Adrenal gland (tissue), 5 donors: ENCODE results near the gene DSC2.

ENCODE experiments used
- POLR2A ChIP-seq, 2 donors: fragments of 450-650 bp; IDR thresholded peaks; one replicate each; pipeline ENCODE4 v1.6.1; 2017; ENCODE audit warnings: antibody characterized with exemption in 2 of 2, mild to moderate bottlenecking in 2 of 2, moderate library complexity in 1 of 2
- TF ChIP-seq, protein P1 (sequence below), 6 experiments: fragments of 450-650 bp in 4 of 6; fragments of 200-600 bp in 2 of 6; sonication (generic) in 1 of 6; IDR thresholded peaks; 1 replicate in 5 of 6; 2 replicates in 1 of 6; pipeline versions ENCODE4 v1.5.1 to v1.8.0; 2016 to 2021; ENCODE audit warnings: antibody characterized with exemption in 6 of 6, mild to moderate bottlenecking in 2 of 6, moderate library complexity in 1 of 6
- donor health status: DM: no; HTN: no; CAD: no.

GRCh38 chr18:31120594-31120993 is 18.4 kb upstream of the DSC2 start:
- TF ChIP-seq POLR2A (IDR thresholded peaks at IDR 0.05) = no peak
- TF ChIP-seq, protein P1, sequence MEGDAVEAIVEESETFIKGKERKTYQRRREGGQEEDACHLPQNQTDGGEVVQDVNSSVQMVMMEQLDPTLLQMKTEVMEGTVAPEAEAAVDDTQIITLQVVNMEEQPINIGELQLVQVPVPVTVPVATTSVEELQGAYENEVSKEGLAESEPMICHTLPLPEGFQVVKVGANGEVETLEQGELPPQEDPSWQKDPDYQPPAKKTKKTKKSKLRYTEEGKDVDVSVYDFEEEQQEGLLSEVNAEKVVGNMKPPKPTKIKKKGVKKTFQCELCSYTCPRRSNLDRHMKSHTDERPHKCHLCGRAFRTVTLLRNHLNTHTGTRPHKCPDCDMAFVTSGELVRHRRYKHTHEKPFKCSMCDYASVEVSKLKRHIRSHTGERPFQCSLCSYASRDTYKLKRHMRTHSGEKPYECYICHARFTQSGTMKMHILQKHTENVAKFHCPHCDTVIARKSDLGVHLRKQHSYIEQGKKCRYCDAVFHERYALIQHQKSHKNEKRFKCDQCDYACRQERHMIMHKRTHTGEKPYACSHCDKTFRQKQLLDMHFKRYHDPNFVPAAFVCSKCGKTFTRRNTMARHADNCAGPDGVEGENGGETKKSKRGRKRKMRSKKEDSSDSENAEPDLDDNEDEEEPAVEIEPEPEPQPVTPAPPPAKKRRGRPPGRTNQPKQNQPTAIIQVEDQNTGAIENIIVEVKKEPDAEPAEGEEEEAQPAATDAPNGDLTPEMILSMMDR (IDR thresholded peaks at IDR 0.05) = no peak
